ENCODE data around the gene TGFB2.
A peak's percentile ranks its signal among the peaks of the same experiment; 100 is the strongest.

The TGFB2 gene

GRCh38 chr1:218339267-218339831 lies 5.8 kb upstream of the TGFB2 start:
- Histone ChIP-seq H3K9ac (ENCODE audit: low read depth, low read length) (no peak overlapping the region), H3K4me1 (ENCODE audit: control insufficient read depth, insufficient read depth, low read length) (peaks cover 2% of the 10 kb centered on the region), H3K4me3 (ENCODE audit: low read depth, low read length) (no peak overlapping the region), H3K9me3 (ENCODE audit: control insufficient read depth, insufficient read depth, low read length) (no peaks in the 10 kb centered on the region), H3K27me3 (ENCODE audit: control insufficient read depth, insufficient read depth, low read length) (peaks cover 16% of the 10 kb centered on the region), H3K36me3 (ENCODE audit: control insufficient read depth, insufficient read depth, low read length) (no peaks in the 10 kb centered on the region)

- Histone ChIP-seq H3K4me1 (ENCODE audit: control insufficient read depth, insufficient read depth, low read length) (peaks cover 1% of the 10 kb centered on the region), H3K27me3 (ENCODE audit: control insufficient read depth, insufficient read depth, low read length) (peaks cover 29% of the 10 kb centered on the region), H3K4me3 (ENCODE audit: low read depth, low read length) (no peak overlapping the region), H3K9ac (ENCODE audit: low read depth, low read length) (no peak overlapping the region), H3K9me3 (ENCODE audit: control insufficient read depth, insufficient read depth, low read length) (no peaks in the 10 kb centered on the region), H3K36me3 (ENCODE audit: control insufficient read depth, insufficient read depth, low read length) (no peaks in the 10 kb centered on the region)
Observed at GRCh38 chr1:218341325-218341724, 3.8 kb upstream of the TGFB2 start.

GRCh38 chr1:218342091-218342490 lies 3.0 kb upstream of the TGFB2 start:
- H3K27me3 ChIP-seq (ENCODE audit: control insufficient read depth, insufficient read depth, low read length): peaks cover 36% of the 10 kb centered on the region
- H3K9me3 ChIP-seq (ENCODE audit: control insufficient read depth, insufficient read depth, low read length): no peaks in the 10 kb centered on the region
- no peak overlapping the region for H3K9ac ChIP-seq (ENCODE audit: low read depth, low read length)
- H3K4me1 ChIP-seq (ENCODE audit: control insufficient read depth, insufficient read depth, low read length): no peaks in the 10 kb centered on the region
- H3K36me3 ChIP-seq (ENCODE audit: control insufficient read depth, insufficient read depth, low read length): no peaks in the 10 kb centered on the region
- H3K4me3 ChIP-seq (ENCODE audit: low read depth, low read length): no peak overlapping the region

GRCh38 chr1:218345673-218346390 lies 696 bp downstream of the TGFB2 start:
- peaks cover 5% of the 10 kb centered on the region for H3K4me1 ChIP-seq (ENCODE audit: control insufficient read depth, insufficient read depth, low read length)
- H3K9ac ChIP-seq (ENCODE audit: low read depth, low read length): peak overlapping the region; percentile 50
- no peaks in the 10 kb centered on the region for H3K9me3 ChIP-seq (ENCODE audit: control insufficient read depth, insufficient read depth, low read length)
- H3K36me3 ChIP-seq (ENCODE audit: control insufficient read depth, insufficient read depth, low read length): no peaks in the 10 kb centered on the region
- H3K27me3 ChIP-seq (ENCODE audit: control insufficient read depth, insufficient read depth, low read length): peaks cover 43% of the 10 kb centered on the region
- peak overlapping the region; percentile 80 for H3K4me3 ChIP-seq (ENCODE audit: low read depth, low read length)

GRCh38 chr1:218346391-218347204 lies 1.5 kb downstream of the TGFB2 start:
- peaks cover 43% of the 10 kb centered on the region for H3K27me3 ChIP-seq (ENCODE audit: control insufficient read depth, insufficient read depth, low read length)
- peaks cover 5% of the 10 kb centered on the region for H3K4me1 ChIP-seq (ENCODE audit: control insufficient read depth, insufficient read depth, low read length)

GRCh38 chr1:218347336-218347722 lies 2.2 kb downstream of the TGFB2 start:
- Histone ChIP-seq H3K4me3 (ENCODE audit: low read depth, low read length) (peak overlapping the region; percentile 80), H3K9ac (ENCODE audit: low read depth, low read length) (peak overlapping the region; percentile 14), H3K9me3 (ENCODE audit: control insufficient read depth, insufficient read depth, low read length) (no peaks in the 10 kb centered on the region), H3K27me3 (ENCODE audit: control insufficient read depth, insufficient read depth, low read length) (peaks cover 43% of the 10 kb centered on the region), H3K4me1 (ENCODE audit: control insufficient read depth, insufficient read depth, low read length) (peaks cover 5% of the 10 kb centered on the region), H3K36me3 (ENCODE audit: control insufficient read depth, insufficient read depth, low read length) (no peaks in the 10 kb centered on the region)

More at GRCh38 chr1:218346391-218347204, 1.5 kb downstream of the TGFB2 start:
- peak overlapping the region; percentile 14 for H3K9ac ChIP-seq (ENCODE audit: low read depth, low read length)
- H3K4me3 ChIP-seq (ENCODE audit: low read depth, low read length): peak overlapping the region; percentile 80
- no peaks in the 10 kb centered on the region for H3K9me3 ChIP-seq (ENCODE audit: control insufficient read depth, insufficient read depth, low read length)
- no peaks in the 10 kb centered on the region for H3K36me3 ChIP-seq (ENCODE audit: control insufficient read depth, insufficient read depth, low read length)

- H3K36me3 ChIP-seq (ENCODE audit: control insufficient read depth, insufficient read depth, low read length): no peaks in the 10 kb centered on the region
- H3K27me3 ChIP-seq (ENCODE audit: control insufficient read depth, insufficient read depth, low read length): peaks cover 40% of the 10 kb centered on the region
- H3K9ac ChIP-seq (ENCODE audit: low read depth, low read length): no peak overlapping the region
- no peaks in the 10 kb centered on the region for H3K9me3 ChIP-seq (ENCODE audit: control insufficient read depth, insufficient read depth, low read length)
- H3K4me1 ChIP-seq (ENCODE audit: control insufficient read depth, insufficient read depth, low read length): peaks cover 5% of the 10 kb centered on the region
- peak overlapping the region; percentile 80 for H3K4me3 ChIP-seq (ENCODE audit: low read depth, low read length)
Observed at GRCh38 chr1:218347723-218348627, 2.8 kb downstream of the TGFB2 start.

- H3K9ac ChIP-seq (ENCODE audit: low read depth, low read length): no peak overlapping the region
- H3K27me3 ChIP-seq (ENCODE audit: control insufficient read depth, insufficient read depth, low read length): peaks cover 34% of the 10 kb centered on the region
- H3K4me3 ChIP-seq (ENCODE audit: low read depth, low read length): no peak overlapping the region
Observed at GRCh38 chr1:218348628-218349071, 3.5 kb downstream of the TGFB2 start.

GRCh38 chr1:218349348-218350034 lies 4.4 kb downstream of the TGFB2 start:
- no peaks in the 10 kb centered on the region for H3K36me3 ChIP-seq (ENCODE audit: control insufficient read depth, insufficient read depth, low read length)
- peaks cover 5% of the 10 kb centered on the region for H3K4me1 ChIP-seq (ENCODE audit: control insufficient read depth, insufficient read depth, low read length)
- peaks cover 25% of the 10 kb centered on the region for H3K27me3 ChIP-seq (ENCODE audit: control insufficient read depth, insufficient read depth, low read length)
- no peak overlapping the region for H3K9ac ChIP-seq (ENCODE audit: low read depth, low read length)
- H3K4me3 ChIP-seq (ENCODE audit: low read depth, low read length): no peak overlapping the region
- H3K9me3 ChIP-seq (ENCODE audit: control insufficient read depth, insufficient read depth, low read length): no peaks in the 10 kb centered on the region

More at GRCh38 chr1:218348628-218349071, 3.5 kb downstream of the TGFB2 start:
- H3K36me3 ChIP-seq (ENCODE audit: control insufficient read depth, insufficient read depth, low read length): no peaks in the 10 kb centered on the region
- no peaks in the 10 kb centered on the region for H3K9me3 ChIP-seq (ENCODE audit: control insufficient read depth, insufficient read depth, low read length)
- peaks cover 5% of the 10 kb centered on the region for H3K4me1 ChIP-seq (ENCODE audit: control insufficient read depth, insufficient read depth, low read length)

- H3K4me3 ChIP-seq (ENCODE audit: low read depth, low read length): no peak overlapping the region
- H3K36me3 ChIP-seq (ENCODE audit: control insufficient read depth, insufficient read depth, low read length): no peaks in the 10 kb centered on the region
- no peaks in the 10 kb centered on the region for H3K9me3 ChIP-seq (ENCODE audit: control insufficient read depth, insufficient read depth, low read length)
- H3K4me1 ChIP-seq (ENCODE audit: control insufficient read depth, insufficient read depth, low read length): peaks cover 5% of the 10 kb centered on the region
- H3K9ac ChIP-seq (ENCODE audit: low read depth, low read length): no peak overlapping the region
- H3K27me3 ChIP-seq (ENCODE audit: control insufficient read depth, insufficient read depth, low read length): peaks cover 19% of the 10 kb centered on the region
Observed at GRCh38 chr1:218350035-218350525, 4.9 kb downstream of the TGFB2 start.
